Renal cortical epithelial cell (primary cell): ENCODE data around the gene TSHZ2. TPM values are rescaled to one million over a fixed set of nuclear protein-coding genes. Genes with fewer than 3 reads are reported as not detected.

Experiments
- DNase-seq: peaks from one replicate; pipeline ENCODE4 v3.0.0-alpha.2; 2011; ENCODE audit warnings: low read depth
- total RNA-seq: library from RNA; depleted of rRNA; stranded (reverse); fragments of >200 nt; gene quantifications from 2 replicates; pipeline ENCODE4 v1.2.3, GENCODE V29; 2014

TSHZ2 gene
- total RNA-seq, 1 donor from 2014 or later, result 0.30 TPM

DNA sequence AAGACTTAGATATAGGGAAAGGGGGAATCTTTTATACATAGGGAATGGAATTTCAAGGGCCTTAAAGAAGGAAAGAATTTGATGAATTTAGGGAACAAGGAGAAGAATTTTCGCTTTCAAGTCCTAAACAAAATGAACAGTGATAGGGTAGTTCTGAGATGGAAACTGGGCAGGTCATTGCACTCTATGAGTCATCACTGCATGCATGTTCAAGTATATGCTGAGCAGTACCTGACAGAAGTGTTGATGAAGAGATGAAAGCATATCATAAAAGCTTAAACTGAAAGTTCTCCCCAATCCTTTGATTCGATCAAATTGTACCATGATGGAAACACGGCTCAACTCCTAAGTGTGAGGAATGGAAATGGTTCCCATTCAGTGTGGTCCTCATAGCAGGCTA, 271.0 kb downstream of the TSHZ2 start:
- DNase-seq, result no peak

DNA sequence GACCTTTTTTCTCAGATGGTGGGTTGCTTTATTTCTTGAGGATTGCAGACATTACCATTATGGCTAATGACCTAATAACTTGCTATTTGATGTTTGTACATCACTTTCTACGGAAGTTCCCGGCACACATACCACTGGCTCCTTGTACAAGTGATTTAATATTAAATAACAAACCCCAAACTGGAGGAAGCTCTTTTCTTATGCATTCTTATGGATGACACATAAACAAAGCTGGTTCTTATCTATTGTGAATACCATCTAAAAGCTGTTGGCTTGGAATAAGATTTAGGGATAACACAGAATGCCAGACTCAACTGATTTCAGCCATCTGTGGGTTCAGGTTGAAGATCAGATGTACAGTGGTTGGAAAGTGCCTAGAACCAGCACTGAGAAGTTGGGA, 272.6 kb downstream of the TSHZ2 start:
- DNase-seq, result no peak

DNA sequence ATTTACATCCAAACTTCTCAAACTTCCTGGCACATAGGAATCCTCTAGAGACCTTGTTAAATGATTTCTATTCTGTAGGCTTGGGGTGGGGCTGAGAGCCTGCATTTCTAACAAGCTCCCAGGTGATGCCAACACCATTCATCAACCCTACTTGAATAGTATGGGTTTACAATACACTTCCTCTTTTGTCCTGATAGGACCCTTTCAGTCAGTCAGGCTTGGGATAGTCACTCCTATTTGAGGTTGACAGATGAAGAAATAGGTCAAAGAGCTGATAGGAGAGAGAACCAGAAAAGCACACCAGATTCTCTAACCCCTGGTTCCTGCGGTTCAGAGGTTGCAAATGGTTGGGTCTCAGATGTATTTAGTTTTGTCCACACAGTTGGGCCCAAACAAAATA, 273.4 kb downstream of the TSHZ2 start:
- DNase-seq, result no peak

DNA sequence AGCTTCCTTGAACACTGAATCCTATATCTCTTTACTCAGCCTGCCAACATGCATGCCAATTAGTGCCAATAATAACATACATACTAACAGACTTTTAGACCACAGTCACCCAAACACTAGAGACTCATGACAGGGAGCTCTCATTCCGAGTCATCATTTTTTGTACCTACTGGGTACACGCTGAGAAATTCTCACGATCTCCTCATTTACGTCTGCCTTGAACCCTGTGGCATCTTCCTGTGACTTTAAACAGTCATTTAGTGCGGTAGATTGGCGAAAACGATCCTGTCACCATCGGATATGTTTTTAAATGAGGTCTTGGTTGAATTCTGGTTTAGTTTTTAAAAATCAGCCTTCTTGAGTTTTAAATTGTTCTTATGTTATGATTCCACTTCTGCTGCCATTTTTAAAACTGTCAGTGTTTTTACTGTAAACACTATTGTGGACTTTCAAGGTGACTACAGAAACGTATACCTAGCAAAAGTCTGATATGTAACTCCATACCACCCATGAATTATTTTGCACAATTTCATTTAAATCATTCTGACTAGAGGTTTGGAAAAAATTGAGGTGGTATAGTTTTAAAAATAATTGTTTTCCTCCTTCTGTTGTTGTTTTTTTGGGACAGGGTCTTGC, 275.4 kb downstream of the TSHZ2 start:
- DNase-seq, result no peak

DNA sequence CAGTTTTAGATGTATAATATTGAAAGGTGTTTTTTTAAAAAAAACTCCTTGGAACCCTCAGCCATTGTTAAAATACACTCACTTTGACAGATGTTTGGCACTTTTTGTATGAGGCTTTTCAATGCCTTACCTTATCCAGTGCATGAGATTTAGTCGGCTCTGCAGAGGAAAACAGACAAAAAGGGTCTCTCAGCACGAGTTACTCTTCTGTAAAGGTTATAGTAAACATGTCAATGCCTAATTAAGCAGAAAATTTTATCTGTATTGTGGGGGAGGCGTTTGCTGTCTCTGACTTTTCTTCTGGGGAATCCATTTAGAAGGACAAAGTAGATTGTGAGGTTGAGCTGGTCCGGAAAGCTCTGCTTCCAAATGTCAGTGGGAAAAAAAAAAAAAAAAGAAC, 278.3 kb downstream of the TSHZ2 start:
- no peak for DNase-seq

DNA sequence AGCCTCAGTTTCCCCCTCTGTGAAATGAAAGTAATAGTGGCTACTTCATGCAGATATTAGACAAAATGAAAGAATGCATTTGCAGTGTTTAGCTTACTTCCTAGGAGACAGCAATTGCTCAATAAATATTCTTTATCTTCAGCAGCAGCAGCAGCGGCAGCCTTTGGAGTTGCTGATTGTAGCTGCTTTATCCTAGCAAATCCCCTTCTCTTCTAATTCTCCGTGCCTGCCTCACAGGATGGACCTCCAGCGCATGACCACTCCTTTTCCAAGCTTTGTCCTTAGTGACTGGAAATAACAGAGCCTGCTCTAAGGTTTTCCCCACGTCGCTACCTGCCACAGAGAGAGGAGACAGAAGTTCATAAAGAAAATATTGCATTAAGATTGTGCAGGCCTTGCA, 279.8 kb downstream of the TSHZ2 start:
- DNase-seq, result no peak

DNA sequence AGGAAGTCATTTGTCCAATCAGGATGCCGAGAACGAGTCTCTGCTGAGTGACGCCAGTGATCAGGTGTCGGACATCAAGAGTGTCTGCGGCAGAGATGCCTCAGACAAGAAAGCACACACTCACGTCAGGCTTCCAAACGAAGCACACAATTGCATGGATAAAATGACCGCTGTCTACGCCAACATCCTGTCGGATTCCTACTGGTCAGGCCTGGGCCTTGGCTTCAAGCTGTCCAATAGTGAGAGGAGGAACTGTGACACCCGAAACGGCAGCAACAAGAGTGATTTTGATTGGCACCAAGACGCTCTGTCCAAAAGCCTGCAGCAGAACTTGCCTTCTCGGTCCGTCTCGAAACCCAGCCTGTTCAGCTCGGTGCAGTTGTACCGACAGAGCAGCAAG, 281.5 kb downstream of the TSHZ2 start:
- DNase-seq, result no peak

DNA sequence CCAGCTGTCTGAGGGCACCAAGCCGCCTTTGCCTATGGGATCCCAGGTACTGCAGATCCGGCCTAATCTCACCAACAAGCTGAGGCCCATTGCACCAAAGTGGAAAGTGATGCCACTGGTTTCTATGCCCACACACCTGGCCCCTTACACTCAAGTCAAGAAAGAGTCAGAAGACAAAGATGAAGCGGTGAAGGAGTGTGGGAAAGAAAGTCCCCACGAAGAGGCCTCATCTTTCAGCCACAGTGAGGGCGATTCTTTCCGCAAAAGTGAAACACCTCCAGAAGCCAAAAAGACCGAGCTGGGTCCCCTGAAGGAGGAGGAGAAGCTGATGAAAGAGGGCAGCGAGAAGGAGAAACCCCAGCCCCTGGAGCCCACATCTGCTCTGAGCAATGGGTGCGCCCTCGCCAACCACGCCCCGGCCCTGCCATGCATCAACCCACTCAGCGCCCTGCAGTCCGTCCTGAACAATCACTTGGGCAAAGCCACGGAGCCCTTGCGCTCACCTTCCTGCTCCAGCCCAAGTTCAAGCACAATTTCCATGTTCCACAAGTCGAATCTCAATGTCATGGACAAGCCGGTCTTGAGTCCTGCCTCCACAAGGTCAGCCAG, 283.0 kb downstream of the TSHZ2 start:
- no peak for DNase-seq

DNA sequence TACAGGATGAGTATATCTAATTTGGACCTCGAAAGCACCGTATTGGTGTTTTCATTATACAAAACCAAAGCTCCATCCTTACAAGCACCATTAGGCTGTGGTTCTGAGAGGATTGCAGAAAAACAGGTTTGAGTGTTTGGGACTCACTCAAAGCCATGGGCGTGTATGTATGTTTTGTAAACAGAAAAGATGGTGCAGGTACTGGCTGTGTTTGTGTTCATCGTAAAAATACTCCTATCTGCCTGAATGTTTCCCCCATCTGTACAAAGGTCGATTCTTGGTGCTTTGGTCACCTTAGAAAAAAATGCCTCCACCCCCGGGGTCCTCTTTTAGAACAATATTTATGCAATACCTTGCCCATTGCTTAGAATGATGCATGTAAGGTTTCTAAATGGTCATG, 286.6 kb downstream of the TSHZ2 start:
- no peak for DNase-seq

DNA sequence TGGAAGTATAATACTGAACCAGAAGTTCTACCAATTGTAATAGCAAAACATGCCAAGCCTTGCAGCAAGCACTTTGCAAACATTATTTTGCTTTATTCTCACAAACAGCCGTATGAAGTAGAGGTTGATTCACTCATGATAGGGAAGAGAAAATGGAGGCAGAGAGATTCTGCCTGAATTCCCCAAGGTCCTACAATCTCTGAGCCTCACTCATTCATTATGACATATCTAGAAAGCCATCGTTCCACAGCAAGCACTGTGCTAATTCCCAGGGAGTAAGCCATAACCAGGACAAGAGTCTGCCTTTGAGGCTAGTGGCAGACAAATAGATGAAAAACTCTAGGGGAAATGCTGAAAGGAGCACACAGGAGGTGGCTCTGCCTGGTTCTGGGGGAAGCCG, 288.0 kb downstream of the TSHZ2 start:
- DNase-seq, result no peak

DNA sequence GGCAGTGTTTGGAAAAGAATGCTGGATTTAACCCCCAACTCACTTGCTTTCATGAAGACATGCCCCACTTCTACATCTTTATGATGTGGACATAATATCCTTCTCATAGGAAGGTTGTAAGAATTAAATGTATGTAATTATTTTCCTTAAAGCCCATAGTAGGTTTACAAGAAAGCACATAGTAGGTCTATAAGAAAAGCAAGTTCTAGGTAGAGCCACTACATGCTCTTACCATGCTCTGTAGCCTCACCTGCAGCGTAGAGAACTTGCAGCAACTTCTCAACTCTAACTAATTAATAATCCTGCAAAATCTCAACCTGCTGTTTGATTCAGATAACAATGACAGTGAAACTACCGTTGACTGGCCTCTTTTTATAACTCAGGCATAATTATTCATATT, 288.4 kb downstream of the TSHZ2 start:
- no peak for DNase-seq

DNA sequence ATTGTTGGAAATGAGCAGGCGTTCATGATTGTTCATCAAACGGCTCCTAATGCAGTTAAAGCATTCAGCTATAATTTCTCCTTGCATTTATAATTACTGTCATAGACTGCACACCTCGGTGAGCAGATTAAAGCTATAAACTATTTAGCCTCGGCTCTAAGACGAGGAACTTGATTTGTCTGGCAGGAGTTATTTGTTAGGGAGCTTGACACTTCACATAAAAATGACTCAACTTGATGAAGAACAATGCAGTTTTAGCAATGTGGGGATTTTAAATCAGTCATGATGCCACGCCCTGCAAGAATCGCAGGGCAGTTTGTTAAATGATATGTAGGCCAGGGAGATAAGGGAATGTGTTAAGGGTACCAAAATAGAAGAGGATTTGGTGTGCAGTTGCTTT, 290.2 kb downstream of the TSHZ2 start:
- peak; percentile 1 for DNase-seq

DNA sequence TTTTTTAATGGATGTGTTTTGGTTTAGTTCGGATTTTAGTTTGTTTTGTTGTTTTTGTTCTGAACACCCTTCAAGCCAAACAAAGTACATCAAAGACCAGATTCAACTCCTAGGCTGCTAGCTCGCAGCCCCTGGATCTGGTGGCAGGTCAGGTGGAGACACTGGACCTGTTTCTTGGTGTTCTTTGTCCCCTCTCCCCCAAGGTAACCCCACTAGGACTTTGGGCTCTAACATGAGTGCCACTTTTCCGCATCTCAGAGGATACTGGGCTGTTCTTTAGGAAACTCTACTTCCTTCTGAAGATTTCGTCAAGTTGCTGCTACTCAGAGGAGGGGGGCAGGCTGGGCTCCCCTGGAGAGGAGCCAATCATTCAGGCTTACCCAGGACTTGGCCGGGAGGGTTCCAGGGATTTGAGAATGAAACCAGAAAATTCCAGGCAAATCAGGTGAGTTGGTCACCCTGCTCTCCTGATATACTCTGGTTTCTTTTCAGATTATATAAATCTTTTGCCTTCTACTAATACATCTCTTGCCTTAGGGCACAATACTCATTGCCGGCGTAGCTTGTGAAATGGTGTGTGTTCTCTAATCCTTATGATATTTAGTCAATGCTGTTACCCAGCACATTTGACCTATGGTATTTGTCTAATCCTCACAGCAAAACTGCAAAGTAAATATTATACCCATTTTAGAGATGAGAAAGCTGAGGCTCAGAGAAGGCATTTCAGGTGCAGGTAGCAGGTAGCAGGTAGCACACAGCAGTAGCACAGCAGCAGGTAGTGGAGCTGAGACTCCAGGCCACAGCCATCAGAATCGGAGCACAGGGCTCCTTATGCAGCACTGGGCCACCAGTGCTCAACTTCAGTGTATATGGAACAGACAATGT, 291.6 kb downstream of the TSHZ2 start:
- DNase-seq, result no peak

DNA sequence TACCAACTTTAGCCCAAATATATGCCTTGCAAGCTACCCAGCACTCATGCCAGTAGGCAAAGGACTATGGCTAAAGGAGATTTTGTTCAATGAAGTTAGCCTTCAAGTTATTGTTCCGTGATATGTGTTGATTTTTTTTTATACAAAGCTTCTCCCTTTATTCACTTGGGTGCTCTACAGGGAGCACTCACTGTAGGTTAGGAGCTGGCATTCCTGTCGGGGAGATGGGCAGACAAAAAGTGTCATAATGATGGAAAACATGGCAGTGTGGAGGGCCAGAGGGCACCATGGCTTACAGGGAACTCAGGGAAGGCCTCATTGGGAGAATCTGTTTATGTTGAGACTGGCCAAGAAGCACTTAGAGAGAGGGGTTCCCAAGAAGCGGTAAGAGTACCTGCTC, 292.4 kb downstream of the TSHZ2 start:
- DNase-seq, result no peak

DNA sequence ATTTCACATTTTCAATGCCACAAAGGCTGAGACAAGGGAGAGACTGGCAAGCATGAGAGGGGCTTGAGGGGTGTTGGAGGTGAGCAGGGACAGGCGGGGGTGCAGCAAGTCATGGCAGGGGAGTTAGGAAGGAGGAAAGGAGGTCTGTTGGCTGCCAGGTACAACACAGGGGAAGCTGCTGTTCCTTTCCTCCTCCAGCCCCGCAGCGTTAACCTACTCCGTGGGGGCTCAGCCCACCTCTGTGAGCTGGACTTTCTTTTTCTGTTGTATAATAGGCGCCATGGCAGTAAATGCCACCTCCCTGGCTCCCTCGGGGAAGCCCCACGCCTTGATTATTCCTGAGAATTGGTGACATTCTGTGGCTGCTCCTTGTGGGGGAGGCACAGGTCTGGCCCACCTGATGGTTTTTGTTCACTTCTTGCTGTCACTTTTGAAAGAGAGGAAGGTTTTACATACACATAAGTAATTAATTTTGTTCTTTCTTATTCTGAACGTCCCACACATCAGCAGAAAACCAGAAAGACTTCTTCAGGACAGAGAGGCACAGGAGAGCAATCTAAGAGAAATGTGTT, 293.2 kb downstream of the TSHZ2 start:
- no peak for DNase-seq

DNA sequence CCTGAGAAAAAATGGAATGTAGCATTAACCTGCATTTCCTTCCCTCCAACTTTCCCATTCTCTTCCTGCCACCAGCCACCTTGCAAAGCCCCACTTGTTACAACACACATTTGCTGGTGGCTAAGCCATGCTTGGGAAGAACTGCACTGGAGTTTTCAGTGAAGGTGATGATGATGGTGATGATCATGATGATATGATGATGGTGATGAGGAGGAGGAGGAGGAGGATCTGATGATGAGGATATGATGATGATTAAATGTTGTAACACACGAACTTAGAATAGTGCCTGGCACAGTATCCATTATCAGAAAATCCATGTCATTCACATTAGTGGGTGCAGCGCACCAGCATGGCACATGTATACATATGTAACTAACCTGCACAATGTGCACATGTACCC, 297.2 kb downstream of the TSHZ2 start:
- no peak for DNase-seq

DNA sequence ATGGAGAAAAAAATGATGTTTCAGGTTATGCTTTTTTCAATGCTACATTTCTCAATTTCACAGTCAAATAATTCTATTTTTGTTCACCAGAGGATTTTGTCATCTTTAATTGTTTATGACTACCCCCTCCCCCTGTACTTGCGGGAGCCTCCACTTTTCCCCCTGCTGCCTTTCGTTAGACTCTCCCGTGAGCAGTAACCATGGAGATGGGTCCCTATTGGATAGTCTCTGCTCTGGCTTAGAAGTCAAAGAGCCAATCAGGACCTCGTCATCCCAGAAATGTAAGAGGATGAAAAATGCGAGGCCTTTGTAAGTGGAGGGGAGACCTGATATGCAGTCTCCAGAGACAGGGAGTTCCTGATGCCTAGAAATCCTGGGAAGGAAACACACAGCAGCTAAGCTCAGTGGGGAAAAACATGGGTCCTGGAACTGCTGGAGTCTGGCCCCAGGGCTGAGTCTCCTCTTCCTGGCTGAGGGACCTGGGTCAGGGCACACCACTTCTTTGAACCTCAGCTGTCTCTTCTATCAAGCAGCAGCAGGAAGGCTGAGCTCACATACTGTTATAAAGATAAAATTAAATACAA, 298.7 kb downstream of the TSHZ2 start:
- no peak for DNase-seq

DNA sequence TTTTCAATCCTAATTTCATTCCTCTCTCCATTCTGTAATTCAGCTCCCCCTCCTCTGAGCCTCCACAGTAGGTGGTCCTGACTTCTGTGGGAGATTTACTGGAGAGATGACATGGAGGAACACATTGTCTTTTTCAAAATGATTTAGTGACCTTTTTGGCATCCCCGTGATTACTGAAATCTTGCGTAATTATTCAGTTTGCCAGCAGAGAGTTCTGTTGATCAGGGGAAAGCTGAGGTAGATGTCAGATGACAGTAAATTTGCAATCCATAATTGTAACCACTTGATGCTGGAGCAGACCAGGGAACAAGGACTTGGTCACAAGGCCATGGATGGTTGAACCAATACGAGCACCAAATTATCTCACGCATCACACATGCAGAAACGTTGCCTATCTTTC, 302.2 kb downstream of the TSHZ2 start:
- DNase-seq, result no peak

DNA sequence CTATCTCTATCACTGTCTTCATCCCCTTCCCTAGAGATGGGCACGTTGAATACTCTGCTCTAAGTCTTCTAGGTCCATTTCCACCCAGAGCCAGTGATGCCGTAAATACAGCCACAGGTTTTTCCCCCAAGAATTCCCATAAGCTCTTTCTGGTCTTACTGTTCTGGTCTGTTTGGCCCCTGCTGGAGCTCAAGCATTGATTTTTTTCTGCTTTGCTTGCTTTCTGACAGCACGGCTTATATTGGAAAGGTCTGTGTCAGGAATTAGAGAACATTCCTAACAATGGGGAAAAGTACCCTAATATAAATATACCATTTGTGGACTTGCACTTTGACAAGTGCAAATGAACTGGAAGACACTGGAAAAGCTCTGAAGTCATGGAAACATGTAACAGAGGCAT, 302.6 kb downstream of the TSHZ2 start:
- no peak for DNase-seq

DNA sequence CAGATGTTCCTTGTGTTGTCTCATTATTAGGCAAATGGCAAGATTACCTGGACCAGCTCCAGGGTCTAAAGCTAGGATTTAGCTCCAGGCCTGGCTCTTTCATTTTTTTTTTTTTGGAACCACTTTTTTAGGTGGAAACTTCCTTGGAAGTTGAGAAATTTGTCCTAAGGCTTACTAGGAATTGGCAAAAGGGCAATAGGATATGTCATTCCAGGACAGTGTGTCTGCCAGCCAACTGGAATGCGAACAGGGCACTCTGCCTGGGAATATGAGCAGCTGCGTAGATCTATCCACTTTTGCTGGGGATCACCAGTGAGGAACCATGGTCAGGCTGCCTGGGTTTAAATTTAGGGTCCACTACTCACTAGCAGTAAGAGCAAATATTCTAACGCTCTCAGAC, 304.0 kb downstream of the TSHZ2 start:
- no peak for DNase-seq

DNA sequence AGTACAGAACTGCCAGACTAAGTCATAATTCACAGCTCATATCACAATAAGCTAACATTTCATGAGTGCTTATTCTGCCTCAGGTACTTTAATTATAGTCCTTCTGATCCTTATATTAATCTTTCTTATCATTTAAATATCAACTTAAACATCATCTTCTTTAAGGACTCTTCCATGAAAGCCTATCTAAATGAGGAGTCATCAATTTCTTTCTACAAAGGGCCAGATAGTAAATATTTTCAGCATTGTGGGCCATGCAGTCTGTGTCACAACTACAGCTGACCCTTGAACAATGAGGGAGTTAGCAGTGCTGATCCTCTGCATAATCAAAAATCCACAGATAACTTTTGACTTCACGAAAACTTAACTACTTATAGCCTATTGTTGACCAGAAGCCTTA, 306.4 kb downstream of the TSHZ2 start:
- no peak for DNase-seq

DNA sequence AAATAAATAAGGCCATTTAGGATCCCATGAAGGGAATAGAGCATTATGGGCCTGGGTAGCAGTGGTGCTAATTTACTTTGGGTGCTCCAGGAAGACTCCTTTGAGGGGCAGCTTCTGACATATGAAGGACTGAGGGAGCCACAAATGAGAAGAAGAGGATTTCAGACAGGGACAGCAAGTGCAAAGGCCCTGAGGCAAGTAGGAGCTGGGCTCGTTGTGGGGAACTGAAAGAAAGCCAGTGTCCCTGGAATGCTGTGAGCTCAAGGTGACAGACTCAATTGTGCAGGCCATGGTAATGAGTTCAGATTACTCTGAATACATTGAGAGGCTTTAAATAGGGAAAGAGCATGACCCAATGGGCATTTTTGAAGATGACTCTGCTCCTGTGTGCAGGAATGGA, 307.6 kb downstream of the TSHZ2 start:
- DNase-seq, result no peak
